DOHH2 (cell line): ENCODE data around the gene PRRG1.
"Not testable (repeated sequence)": the region's sequence is repeated elsewhere in the genome, so short reads cannot be mapped to it uniquely, and the experiment has no call there.

Source experiments
- H3F3A ChIP-seq: fragments of 200-600 bp; sonication (generic), shearing (Covaris generic); 2 replicates; pipeline ENCODE4 v1.6.0; 2016; ENCODE audit warnings: antibody characterized with exemption, mild to moderate bottlenecking; ENCODE audit not compliant: control insufficient read depth, insufficient read depth
- H3K27ac ChIP-seq: fragments of 200-600 bp; sonication (generic); 2 replicates; pipeline ENCODE4 v1.5.1; 2014; ENCODE audit warnings: low read depth, mild to moderate bottlenecking, low read length, moderate library complexity
- H3K27me3 ChIP-seq: fragments of 200-600 bp; sonication (generic); 2 replicates; pipeline ENCODE4 v1.6.1; 2014; ENCODE audit warnings: mild to moderate bottlenecking, low read length, mixed read lengths; ENCODE audit not compliant: control insufficient read depth
- H3K36me3 ChIP-seq: fragments of 200-600 bp; sonication (generic); 2 replicates; pipeline ENCODE4 v1.6.1; 2014; ENCODE audit warnings: mild to moderate bottlenecking, low read length, moderate library complexity, mixed read lengths; ENCODE audit not compliant: control insufficient read depth
- H3K4me1 ChIP-seq: fragments of 200-600 bp; sonication (generic); 2 replicates; pipeline ENCODE4 v1.6.1; 2014; ENCODE audit warnings: mild to moderate bottlenecking, low read length, mixed read lengths; ENCODE audit not compliant: control insufficient read depth
- H3K4me2 ChIP-seq: fragments of 200-600 bp; sonication (generic); 2 replicates; pipeline ENCODE4 v1.6.0; 2014; ENCODE audit warnings: mild to moderate bottlenecking, low read length, moderate library complexity
- H3K4me3 ChIP-seq: fragments of 200-600 bp; sonication (generic); 2 replicates; pipeline ENCODE4 v1.5.1; 2014; ENCODE audit warnings: mild to moderate bottlenecking, low read length, mixed read lengths
- H3K79me2 ChIP-seq: fragments of 200-600 bp; sonication (generic); 2 replicates; pipeline ENCODE4 v1.6.1; 2014; ENCODE audit warnings: mild to moderate bottlenecking, low read length, mixed read lengths; ENCODE audit not compliant: control insufficient read depth
- H3K9me2 ChIP-seq: fragments of 200-600 bp; sonication (generic); replicated peaks from 2 replicates; pipeline ENCODE4 v1.6.1; 2014; ENCODE audit warnings: mild to moderate bottlenecking, low read length, mixed read lengths; ENCODE audit not compliant: control insufficient read depth
- H3K9me3 ChIP-seq: fragments of 200-600 bp; sonication (generic); 2 replicates; pipeline ENCODE4 v1.6.1; 2014; ENCODE audit warnings: antibody characterized with exemption, low read length, mixed read lengths; ENCODE audit not compliant: control insufficient read depth, insufficient read depth
- H4K20me1 ChIP-seq: fragments of 200-600 bp; sonication (generic); 2 replicates; pipeline ENCODE4 v1.6.0; 2014; ENCODE audit warnings: low read depth, mild to moderate bottlenecking, antibody characterized with exemption, low read length, moderate library complexity; ENCODE audit not compliant: control insufficient read depth, insufficient read depth
- EZH2phosphoT487 ChIP-seq: fragments of 200-600 bp; sonication (generic); IDR thresholded peaks from 2 replicates; pipeline ENCODE4 v1.6.1; 2017; ENCODE audit warnings: borderline replicate concordance, mild to moderate bottlenecking, antibody characterized with exemption, low read length, moderate library complexity, mixed read lengths
- TF ChIP-seq, protein P1 (sequence below): fragments of 200-600 bp; sonication (generic); IDR thresholded peaks from one replicate; pipeline ENCODE4 v1.5.1; 2014; ENCODE audit warnings: antibody characterized with exemption, mild to moderate bottlenecking, low read depth, low read length; ENCODE audit not compliant: poor library complexity, severe bottlenecking

PRRG1 gene

DNA sequence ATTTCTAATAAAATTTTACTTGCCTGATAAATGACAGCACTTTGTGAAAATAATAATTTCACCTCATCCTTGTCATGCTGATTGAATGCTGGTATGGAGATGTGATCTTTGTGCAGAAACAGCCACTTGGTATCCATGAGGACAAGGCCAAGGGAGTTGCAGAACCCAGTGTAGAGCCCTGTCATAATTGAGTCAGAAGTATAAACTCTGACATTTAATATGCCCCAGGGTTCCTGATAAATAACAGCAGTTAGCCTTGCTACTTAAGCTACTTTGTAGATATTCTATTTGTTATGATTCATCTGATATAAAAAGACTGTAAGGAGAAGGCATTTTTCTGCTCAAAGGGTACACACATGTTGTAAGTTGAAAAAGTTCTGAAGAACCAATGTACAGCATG is 149.2 kb downstream of the PRRG1 start:
- not testable (repeated sequence) for H3K9me2 ChIP-seq, H3K27ac ChIP-seq, H3K4me1 ChIP-seq, H3K9me3 ChIP-seq, H3K36me3 ChIP-seq, H3K27me3 ChIP-seq, H3F3A ChIP-seq, H4K20me1 ChIP-seq, H3K4me3 ChIP-seq, H3K4me2 ChIP-seq, H3K79me2 ChIP-seq

DNA sequence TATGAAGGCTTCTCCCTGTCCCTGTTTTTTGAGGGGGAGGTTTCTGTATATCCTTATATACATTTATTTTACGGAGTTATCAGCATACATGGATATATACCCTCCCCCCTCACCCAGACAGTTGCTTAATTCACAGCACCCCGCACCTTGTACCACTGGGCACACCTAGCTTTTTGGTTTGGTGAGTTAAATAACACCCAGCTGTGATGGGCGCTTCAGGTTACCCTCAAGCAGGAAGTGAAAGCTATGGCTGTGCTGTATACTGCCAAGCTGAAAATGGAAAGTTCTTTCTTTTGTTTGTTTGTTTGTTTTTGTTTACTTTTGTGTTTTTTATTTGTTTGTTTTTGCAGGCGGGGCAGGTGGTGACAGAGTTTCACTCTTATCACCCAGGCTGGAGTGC is 150.5 kb downstream of the PRRG1 start:
- not testable (repeated sequence) for H3F3A ChIP-seq, H3K4me2 ChIP-seq, H3K79me2 ChIP-seq, H3K9me3 ChIP-seq, H3K27me3 ChIP-seq, H3K36me3 ChIP-seq, H4K20me1 ChIP-seq, H3K9me2 ChIP-seq, H3K4me3 ChIP-seq, H3K4me1 ChIP-seq, H3K27ac ChIP-seq

DNA sequence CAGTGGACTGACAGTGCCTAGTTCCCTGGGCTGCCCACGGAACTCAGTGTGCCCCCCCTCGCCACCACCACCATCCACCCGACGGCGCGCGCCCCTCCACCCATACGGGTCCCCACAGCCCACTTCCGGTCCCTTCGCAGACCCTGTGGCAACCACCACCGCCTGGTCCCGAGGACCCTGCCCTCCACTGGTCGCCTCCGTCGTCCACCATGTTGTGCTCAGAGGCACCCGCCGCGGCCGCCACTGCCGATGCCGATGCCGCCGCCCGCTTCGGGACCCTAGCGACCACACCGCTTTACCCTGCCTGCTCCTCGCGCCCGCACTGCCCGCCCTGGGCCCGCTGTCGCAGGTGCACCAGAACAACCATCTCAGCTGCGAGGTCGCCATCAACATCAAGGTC is 155.8 kb downstream of the PRRG1 start:
- H3K27me3 ChIP-seq, result no peaks in the 10 kb centered on the region
- no peak overlapping the region for H3K4me3 ChIP-seq
- no peaks in the 10 kb centered on the region for H3K79me2 ChIP-seq
- H4K20me1 ChIP-seq, result no peaks in the 10 kb centered on the region
- H3K4me1 ChIP-seq, result no peaks in the 10 kb centered on the region
- no peak for TF ChIP-seq EZH2phosphoT487
- TF ChIP-seq, protein P1, sequence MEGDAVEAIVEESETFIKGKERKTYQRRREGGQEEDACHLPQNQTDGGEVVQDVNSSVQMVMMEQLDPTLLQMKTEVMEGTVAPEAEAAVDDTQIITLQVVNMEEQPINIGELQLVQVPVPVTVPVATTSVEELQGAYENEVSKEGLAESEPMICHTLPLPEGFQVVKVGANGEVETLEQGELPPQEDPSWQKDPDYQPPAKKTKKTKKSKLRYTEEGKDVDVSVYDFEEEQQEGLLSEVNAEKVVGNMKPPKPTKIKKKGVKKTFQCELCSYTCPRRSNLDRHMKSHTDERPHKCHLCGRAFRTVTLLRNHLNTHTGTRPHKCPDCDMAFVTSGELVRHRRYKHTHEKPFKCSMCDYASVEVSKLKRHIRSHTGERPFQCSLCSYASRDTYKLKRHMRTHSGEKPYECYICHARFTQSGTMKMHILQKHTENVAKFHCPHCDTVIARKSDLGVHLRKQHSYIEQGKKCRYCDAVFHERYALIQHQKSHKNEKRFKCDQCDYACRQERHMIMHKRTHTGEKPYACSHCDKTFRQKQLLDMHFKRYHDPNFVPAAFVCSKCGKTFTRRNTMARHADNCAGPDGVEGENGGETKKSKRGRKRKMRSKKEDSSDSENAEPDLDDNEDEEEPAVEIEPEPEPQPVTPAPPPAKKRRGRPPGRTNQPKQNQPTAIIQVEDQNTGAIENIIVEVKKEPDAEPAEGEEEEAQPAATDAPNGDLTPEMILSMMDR, result no peak
- H3K27ac ChIP-seq, result no peak overlapping the region
- no peaks in the 10 kb centered on the region for H3K9me2 ChIP-seq
- H3K4me2 ChIP-seq, result no peak overlapping the region
- H3K9me3 ChIP-seq, result no peaks in the 10 kb centered on the region
- no peaks in the 10 kb centered on the region for H3F3A ChIP-seq
- H3K36me3 ChIP-seq, result no peaks in the 10 kb centered on the region
